ENCODE measurements around the gene LMNB1. TPM values are rescaled to one million over a fixed set of nuclear protein-coding genes. Genes with fewer than 3 reads are reported as not detected.

Gene LMNB1
- total RNA-seq, 1 experiment from 2014 or later = 220 TPM

DNA sequence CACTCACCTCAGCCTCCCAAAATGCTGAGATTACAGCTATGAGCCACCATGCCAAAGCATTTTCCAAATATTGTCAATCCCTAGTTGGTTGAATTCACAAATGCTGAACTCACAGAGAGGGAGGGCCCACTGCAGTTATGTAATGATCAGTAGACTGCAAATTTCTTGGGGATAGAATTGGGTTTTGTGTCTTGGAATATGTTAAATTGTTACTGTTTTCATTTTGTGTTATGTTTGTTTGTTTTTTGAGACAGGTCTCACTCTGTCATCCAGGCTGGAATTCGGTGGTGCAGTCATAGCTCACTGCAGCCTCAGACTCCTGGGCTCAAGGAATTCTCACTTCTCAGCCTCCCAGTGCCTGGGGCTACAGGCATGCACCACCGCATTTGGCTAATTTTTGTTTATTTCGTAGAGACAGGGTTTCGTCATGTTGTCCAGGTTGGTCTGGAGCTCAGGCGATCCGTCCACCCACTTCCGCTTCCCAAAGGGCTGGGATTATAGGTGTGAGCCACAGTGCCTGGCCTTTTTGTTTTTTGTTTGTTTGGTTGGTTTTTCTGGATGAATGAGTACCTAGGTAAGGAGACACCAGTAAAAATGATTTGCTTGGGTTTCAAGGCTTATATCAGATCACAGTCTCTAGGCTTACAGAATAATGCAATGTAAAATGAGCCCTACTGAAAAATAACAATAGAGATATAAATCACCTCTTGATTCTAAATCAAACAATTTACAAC is 31.5 kb upstream of the LMNB1 start:
- CTCF ChIA-PET = interaction anchor here (0.8 kb wide), 1 partner anchor 66 kb away, joined by 3 read pairs; no protein-coding TSS in a partner anchor
- H3K4me3 Mint-ChIP-seq = no peak overlapping the region
- no peak for ATAC-seq
- no peak for DNase-seq (ENCODE audit: low spot score)
- peaks cover 52% of the 10 kb centered on the region for H3K4me1 Mint-ChIP-seq
- POLR2A ChIA-PET = interaction anchor here (1.0 to 1.4 kb wide), 2 partner anchors 21 to 32 kb away, joined by 3 to 8 read pairs; partner anchors contain the start of gene LMNB1
- peak overlapping the region; percentile 86 for H3K27ac Mint-ChIP-seq
- no peak for TF ChIP-seq ETV6 (CRISPR knock-in tag; IDR thresholded peaks at IDR 0.05)
- TF ChIP-seq, protein P1, sequence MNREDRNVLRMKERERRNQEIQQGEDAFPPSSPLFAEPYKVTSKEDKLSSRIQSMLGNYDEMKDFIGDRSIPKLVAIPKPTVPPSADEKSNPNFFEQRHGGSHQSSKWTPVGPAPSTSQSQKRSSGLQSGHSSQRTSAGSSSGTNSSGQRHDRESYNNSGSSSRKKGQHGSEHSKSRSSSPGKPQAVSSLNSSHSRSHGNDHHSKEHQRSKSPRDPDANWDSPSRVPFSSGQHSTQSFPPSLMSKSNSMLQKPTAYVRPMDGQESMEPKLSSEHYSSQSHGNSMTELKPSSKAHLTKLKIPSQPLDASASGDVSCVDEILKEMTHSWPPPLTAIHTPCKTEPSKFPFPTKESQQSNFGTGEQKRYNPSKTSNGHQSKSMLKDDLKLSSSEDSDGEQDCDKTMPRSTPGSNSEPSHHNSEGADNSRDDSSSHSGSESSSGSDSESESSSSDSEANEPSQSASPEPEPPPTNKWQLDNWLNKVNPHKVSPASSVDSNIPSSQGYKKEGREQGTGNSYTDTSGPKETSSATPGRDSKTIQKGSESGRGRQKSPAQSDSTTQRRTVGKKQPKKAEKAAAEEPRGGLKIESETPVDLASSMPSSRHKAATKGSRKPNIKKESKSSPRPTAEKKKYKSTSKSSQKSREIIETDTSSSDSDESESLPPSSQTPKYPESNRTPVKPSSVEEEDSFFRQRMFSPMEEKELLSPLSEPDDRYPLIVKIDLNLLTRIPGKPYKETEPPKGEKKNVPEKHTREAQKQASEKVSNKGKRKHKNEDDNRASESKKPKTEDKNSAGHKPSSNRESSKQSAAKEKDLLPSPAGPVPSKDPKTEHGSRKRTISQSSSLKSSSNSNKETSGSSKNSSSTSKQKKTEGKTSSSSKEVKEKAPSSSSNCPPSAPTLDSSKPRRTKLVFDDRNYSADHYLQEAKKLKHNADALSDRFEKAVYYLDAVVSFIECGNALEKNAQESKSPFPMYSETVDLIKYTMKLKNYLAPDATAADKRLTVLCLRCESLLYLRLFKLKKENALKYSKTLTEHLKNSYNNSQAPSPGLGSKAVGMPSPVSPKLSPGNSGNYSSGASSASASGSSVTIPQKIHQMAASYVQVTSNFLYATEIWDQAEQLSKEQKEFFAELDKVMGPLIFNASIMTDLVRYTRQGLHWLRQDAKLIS (CRISPR knock-in tag; IDR thresholded peaks at IDR 0.05; ENCODE audit: borderline replicate concordance) = no peak
- no peak for TF ChIP-seq SMAD3 (CRISPR knock-in tag; IDR thresholded peaks at IDR 0.05; ENCODE audit: borderline replicate concordance)
- no peak for TF ChIP-seq ERG (CRISPR knock-in tag; IDR thresholded peaks at IDR 0.05)
- TF ChIP-seq ZNF671 (CRISPR knock-in tag; IDR thresholded peaks at IDR 0.05) = no peak
- TF ChIP-seq KAT7 (CRISPR knock-in tag; IDR thresholded peaks at IDR 0.05; ENCODE audit: borderline replicate concordance) = no peak
- H3K36me3 Mint-ChIP-seq = no peaks in the 10 kb centered on the region
- H3K27me3 Mint-ChIP-seq (ENCODE audit: low read depth) = no peaks in the 10 kb centered on the region
- H3K9me3 Mint-ChIP-seq = no peaks in the 10 kb centered on the region

GRCh38 chr5:126746290-126746689 is 30.6 kb upstream of the LMNB1 start:
- Mint-ChIP-seq H3K27me3 (ENCODE audit: low read depth) (no peaks in the 10 kb centered on the region), H3K36me3 (no peaks in the 10 kb centered on the region), H3K27ac (peak overlapping the region; percentile 38; the same call in 1 of the 2 replicates), H3K4me1 (peaks cover 58% of the 10 kb centered on the region), H3K4me3 (no peak overlapping the region), H3K9me3 (no peaks in the 10 kb centered on the region)
- POLR2A ChIA-PET = no interaction called here
- CTCF ChIA-PET = no interaction called here
- ATAC-seq (peak; percentile 43), DNase-seq (ENCODE audit: low spot score) (no peak)
- TF ChIP-seq ATF1 (CRISPR knock-in tag; IDR thresholded peaks at IDR 0.05) (no peak), TCF7 (CRISPR knock-in tag; IDR thresholded peaks at IDR 0.05; ENCODE audit: low read depth) (no peak), OVOL2 (CRISPR knock-in tag; IDR thresholded peaks at IDR 0.05; ENCODE audit: borderline replicate concordance) (no peak)

DNA sequence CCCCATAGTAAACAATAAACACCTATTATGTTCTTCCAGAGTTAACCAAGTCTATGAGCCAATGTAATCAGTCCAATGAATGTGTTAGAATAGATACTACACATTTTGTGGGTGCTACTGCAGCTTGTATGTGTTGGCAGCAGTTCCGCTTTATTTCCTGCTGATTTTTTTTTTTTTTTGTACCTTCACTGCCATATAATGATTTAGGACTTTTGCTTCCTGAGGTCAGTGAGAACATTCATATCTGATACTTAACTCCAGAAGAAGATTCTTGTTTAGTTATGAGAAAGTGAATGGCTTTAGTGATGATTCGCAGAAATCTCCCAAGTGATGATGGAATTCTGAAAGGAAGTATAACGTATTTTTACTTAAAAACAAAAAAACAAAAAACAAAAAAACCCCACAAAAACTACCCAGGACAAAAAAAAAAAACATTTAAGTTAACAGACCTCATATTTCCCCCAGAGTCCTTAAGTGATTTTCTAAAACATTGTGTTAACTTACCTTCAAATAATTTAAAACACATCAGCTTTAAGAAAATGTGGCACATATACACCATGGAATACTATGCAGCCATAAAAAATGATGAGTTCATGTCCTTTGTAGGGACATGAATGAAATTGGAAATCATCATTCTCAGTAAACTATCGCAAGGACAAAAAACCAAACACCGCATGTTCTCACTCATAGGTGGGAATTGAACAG is 24.7 kb upstream of the LMNB1 start:
- ChIA-PET CTCF (interaction anchor here (0.9 to 1.0 kb wide), 2 partner anchors 26 to 57 kb away, joined by 3 to 4 read pairs; no protein-coding TSS in a partner anchor), POLR2A (interaction anchor here (0.6 kb wide), 1 partner anchor 96 kb away, joined by 3 read pairs; no protein-coding TSS in a partner anchor)
- no peak for DNase-seq (ENCODE audit: low spot score)
- ATAC-seq = no peak
- no peaks in the 10 kb centered on the region for H3K27me3 Mint-ChIP-seq (ENCODE audit: low read depth)
- H3K9me3 Mint-ChIP-seq = peaks cover 7% of the 10 kb centered on the region
- H3K27ac Mint-ChIP-seq = no peak overlapping the region
- H3K36me3 Mint-ChIP-seq = peaks cover 5% of the 10 kb centered on the region; the same call in 1 of the 2 replicates
- H3K4me3 Mint-ChIP-seq = no peak overlapping the region
- H3K4me1 Mint-ChIP-seq = peaks cover 32% of the 10 kb centered on the region
- no peak for TF ChIP-seq TEAD4 (CRISPR knock-in tag; IDR thresholded peaks at IDR 0.05)
- TF ChIP-seq, protein P2, sequence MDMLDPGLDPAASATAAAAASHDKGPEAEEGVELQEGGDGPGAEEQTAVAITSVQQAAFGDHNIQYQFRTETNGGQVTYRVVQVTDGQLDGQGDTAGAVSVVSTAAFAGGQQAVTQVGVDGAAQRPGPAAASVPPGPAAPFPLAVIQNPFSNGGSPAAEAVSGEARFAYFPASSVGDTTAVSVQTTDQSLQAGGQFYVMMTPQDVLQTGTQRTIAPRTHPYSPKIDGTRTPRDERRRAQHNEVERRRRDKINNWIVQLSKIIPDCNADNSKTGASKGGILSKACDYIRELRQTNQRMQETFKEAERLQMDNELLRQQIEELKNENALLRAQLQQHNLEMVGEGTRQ (CRISPR knock-in tag; IDR thresholded peaks at IDR 0.05) = no peak
- TF ChIP-seq, protein P1 (CRISPR knock-in tag; IDR thresholded peaks at IDR 0.05; ENCODE audit: borderline replicate concordance) = no peak
- TF ChIP-seq EMX1 (CRISPR knock-in tag; IDR thresholded peaks at IDR 0.05) = no peak

Data from WTC11 (cell line).